ENCODE results near the gene ETNK2.

Gene ETNK2

DNA sequence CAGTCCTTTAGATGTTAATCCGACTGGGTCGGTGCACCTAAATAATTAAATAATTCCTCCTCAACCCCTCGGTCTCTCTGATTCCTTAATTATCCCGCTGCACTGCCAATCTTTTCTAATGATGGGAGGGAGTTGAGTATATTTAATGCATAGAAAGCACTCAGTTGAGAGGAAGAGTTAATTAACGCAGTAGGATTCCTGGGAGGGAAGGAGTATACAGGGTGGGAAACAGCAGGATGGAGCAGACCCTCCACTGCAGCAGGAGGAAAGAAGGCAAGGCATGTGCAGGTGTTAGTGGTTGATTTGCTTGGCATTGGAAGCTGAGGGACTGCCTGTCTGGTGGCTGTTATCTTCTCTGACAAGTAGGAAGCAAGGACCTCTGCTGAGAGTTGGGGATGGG lies 24.2 kb upstream of the ETNK2 start:
- no peak for DNase-seq

DNA sequence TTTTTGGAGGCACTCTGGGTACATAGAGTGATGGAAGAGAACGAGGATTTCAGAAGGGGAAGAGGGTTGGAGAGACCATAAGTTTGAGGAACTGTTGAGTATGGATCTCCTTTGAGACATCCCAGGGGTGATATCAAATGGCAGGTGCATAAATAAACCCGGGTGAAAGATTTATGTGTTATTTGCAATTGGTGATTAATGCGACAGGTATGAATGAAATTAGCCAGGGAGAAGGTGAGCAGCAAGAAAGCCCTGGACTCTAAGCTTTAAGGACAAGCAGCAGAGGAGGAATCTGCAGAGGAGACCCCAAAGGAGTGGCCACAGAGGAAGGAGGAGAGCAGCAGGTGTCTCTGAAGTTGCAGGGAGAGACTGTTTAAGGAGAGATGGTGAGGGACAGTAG lies 23.1 kb upstream of the ETNK2 start:
- DNase-seq, result no peak

- no peak for DNase-seq
Measured at GRCh38 chr1:204172404-204173029, 20.7 kb upstream of the ETNK2 start.

- no peak for DNase-seq
Measured at GRCh38 chr1:204171751-204172178, 19.9 kb upstream of the ETNK2 start.

DNA sequence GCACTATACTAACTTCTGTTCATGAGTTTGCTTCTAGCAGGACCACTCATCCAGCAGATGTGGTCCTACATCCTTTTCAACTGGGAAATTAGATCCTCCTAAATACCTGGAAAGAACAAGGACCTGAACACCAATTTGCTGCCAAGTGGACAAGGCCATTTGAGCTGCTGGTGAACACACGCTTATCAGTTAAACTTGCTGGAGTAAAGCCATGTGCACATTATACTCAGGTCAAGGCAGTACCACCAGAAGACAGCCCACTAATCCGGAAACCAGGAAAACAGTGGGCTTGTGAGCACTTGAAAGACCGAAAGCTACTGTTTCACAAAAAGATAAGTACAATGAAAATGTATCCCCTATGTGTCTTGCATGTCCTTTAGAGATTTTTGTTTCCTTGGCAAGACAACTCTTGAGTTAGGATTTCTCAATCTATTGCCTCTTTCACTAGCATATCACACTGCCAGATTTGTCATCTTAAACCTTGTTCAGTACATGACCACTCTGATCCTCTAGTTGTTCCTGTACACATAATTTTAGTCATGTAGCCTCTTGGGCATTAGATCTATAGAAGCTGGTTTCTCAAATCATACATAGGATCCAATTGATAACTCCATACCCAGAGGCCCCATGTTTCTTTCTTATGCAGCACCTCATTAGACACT lies 18.8 kb upstream of the ETNK2 start:
- DNase-seq, result no peak

GRCh38 chr1:204169858-204170257 lies 18.0 kb upstream of the ETNK2 start:
- no peak for DNase-seq

- DNase-seq, result no peak
Measured at GRCh38 chr1:204167730-204168129, 15.9 kb upstream of the ETNK2 start.

GRCh38 chr1:204166219-204166618 lies 14.4 kb upstream of the ETNK2 start, which contains the start of gene REN:
REN (minus strand) TSS chr1:204166337; CDS start chr1:204166293, 44 bp downstream.
- DNase-seq, result no peak

GRCh38 chr1:204162494-204163074 lies 10.7 kb upstream of the ETNK2 start:
- DNase-seq, result peak; percentile 70

DNA sequence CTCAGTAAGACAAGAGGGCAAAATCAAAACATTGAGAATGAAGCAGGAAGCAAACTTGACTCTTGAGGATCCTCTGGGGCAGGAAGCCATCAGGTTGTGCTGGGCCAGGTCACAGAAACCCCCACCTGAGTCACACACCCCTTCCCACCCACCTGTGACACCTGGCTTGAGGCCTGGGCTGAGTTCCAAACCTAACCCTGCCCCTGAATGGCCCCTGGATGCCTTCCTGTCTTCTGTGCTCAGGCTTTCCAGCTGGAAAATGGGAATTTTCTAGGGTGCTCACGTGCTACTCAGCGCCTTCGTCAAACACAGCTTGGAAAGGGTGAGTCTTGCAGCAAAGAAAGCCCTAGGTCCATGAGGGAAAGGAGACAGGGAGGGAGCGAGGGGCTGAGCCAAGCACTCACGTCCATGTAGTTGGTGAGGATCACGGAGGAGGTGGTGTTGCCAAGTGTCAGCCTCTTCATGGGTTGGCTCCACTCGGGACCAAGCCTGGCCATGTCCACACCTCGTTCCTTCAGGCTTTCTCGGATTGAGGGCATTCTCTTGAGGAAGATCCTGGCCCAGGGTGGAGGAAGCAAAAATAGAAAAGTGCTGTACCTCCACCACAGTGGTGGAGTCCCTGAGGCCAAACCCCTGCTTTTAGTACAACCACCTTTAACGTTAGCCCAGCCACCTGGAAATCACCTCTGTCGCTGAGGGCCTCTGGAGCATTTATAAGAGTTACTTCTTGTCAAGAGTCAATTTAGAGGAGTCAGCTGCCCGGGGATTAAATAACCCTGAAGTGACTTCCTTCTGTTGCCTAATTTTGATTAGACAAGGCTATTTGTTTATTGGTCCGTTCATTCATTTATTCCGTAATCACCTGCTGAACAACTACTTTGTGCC lies 10.0 kb upstream of the ETNK2 start:
- DNase-seq, result no peak

- DNase-seq, result no peak
Measured at GRCh38 chr1:204157962-204158361, 6.1 kb upstream of the ETNK2 start.

- no peak for DNase-seq
Measured at GRCh38 chr1:204155881-204156280, 4.0 kb upstream of the ETNK2 start.

GRCh38 chr1:204154568-204155255 lies 2.9 kb upstream of the ETNK2 start:
- DNase-seq, result no peak

DNA sequence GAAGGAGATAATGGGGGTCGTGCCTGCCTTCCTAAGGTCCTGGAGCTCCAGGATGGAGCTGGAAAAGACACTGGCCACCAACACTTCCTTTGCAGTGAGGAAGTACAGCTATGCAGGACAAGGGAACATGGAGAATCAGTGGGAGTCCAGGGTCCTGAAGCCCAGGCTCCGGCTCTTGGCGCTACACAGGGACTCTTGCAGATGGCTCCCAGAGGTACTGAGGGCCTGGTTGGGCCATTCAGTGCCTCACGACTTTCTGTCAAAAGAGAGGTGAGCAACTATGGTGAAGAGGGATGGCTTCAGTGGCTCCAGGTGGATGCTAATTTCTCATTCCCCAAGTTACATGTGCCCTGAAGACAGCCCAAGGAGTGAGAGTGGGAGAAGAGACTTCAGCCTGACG lies 1.8 kb upstream of the ETNK2 start:
- DNase-seq, result no peak

DNA sequence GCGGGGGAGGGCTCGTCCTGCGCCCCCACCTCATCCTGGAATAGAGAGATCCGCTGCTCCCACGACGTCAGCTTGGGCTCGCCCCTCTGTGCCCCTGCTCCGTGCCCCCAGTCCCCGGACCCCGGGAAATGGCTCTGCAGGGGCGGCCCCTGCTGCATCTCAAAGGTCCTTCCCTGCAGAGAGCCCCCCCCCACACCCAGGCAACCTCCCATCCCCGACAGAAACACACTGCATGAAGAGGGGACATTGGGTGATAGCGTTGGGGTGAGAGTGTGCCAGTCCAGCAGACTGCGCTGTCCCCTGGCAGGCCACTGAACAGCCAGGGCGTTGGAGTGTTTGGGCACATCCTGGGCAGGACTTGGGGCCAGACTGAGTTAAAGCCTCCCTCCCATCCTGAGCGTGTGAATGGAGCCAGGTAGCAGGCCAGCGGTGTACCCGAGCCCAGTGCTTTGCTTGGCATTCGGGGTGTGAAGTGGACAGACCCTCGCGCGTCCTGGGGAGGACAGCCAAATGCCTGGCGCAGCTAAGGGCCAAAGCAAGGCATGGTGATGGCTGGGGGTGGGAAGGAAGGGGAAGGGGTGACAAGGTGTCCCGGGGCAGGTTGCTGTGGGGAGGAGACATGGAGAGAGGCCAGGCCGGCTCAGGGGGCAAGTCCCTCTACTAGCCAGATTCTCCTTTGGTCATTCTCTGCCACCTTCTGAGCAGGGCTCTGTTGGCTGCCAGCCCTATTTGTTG lies 633 bp upstream of the ETNK2 start:
- no peak for DNase-seq

DNA sequence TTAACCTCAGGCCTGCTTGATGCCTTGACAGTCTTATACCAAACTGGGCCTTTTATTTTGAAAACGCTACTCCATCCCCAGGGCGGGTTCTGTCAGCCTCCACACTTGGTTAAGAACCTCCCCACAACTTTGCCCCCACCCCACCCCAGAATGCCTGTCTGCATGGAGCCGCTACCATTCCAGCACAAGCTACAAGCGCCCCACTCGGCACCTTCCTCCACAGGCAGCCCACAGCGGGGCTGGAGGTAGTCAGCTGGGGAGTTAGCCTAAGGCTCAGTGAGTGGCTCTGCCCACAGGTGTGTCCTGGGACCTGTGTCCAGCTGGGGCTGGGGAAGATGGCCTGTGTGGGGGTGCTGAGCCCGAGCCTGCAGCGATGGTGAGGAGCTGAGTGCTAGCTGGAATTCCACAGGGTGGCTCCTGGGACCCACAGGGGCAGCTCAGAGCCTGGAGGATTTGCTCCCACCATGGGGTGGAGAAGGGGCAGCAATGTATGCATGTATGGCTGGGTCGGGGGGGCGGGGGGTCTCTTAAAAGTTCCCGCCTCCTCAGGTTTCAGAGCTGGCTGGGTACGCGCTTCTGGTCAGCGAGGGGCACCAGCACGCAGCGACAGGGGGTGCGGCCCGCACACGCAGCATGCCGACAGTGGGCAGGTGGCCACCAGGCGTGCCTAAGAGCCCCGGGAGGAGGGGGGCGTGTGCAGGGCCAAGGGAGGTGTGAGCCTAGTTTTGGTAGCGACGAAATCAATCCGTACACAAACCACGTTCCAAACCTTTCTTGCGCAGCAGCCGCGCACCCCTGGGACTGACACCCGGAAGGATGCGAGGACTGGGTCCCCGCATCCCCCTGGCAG lies 917 bp downstream of the ETNK2 start:
- DNase-seq, result no peak

DNA sequence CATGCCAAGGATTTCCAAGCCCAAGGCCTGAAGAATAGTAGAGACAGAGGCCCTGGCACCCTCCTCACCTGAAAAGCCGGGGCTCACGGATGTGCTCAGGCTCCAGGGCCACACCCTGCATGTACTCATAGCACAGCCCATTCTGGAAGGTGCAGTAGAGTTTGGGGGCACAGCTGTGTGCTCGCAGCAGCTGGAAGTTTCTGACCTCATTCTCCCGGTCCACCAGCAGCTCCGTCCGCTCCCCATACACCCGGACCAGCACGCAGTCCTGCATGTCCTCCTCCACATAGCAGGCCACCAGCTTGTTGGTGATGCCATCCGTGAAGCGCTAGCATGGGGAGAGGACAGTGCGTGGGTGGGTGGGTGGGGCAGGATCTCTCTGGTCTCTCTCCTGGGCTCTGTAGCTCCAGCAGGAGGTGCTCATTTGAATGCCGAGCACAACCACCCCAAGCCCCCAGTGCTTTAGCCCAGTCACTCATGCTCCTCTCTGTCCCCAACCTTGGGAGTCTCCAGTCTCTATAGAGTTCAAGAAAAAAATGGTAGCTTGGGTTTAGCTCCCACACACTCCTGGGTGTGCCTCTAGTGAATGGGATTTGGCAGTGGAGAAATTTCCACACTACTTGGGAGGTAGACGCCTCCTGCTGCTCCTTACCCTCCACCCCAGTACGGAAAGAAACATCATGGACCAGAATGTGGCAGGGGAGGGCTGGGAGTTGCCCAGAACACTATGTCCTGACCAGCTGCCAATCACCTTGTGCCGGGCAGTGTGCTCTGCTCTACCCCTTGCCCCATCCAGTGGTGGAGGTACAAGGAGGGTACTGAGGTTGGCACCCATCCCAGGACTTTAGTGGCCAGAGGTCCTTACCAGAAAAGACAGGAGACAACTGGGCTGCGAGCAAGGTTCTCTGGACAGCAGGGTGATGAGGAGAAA lies 1.9 kb downstream of the ETNK2 start:
- no peak for DNase-seq

GRCh38 chr1:204149107-204149506 lies 2.7 kb downstream of the ETNK2 start:
- DNase-seq, result no peak

DNA sequence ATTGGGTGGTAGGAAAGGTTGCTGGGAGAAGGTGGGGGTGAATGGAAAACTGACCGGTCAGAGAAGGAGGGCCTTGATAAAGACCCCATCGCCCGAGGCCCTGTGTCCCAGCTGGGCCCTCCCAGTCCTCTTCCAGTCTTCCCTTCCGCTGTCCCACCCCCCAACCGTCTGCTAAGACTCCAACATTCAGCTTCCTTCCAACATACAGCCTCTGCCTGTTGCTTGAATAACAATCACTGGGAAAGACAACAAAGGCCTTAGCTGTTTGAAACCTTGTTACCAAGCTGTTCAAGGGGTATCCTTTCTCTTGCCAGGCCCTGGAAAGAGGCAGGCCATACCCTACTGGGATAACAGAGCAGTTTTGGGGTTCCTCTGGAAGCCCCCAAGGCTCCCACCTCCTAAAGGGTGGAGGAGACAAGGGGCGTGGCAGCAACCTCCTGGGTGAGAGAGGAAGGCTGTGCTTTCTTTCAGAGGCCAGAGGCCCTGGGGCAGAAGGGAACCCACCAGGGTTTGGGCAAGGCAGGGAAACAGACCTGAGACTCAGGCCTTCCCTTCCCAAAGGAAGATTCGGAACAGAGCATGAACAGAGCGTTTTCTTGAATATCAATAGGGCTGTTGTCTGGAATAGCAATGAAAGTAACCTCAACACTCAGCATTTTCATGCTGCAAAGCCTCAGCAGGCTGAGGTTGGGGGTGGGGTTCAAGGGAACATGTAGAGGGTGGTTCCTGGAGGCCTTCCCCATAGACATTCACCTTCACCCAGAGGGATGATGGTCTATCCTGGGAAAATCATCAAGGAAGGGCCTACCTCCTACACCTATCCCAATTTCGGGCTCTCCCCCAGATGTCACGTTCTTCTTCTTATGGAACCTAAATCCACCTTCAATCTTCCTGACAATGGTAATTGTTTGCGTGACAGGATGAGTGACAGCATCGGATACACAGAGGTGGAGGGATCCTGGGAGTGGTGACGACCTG lies 4.1 kb downstream of the ETNK2 start:
- DNase-seq, result no peak
